Stimulated activated effector memory CD8-positive, alpha-beta T cell treated with anti-CD3 and anti-CD28 coated beads, Interleukin-12 subunit alpha, Interleukin-12 subunit beta, amount 100 ng/mL, for 72 hours (primary cell): ENCODE data around the gene PNMA1.
A peak's percentile ranks its signal among the peaks of the same experiment; 100 is the strongest.

ENCODE experiments used
- ATAC-seq: fragments of 150-1000 bp; cut with Tn5 transposase; 2 replicates; pipeline ENCODE4 v1.10.0; 2021
- DNase-seq, 2 donors: peaks; one replicate each; pipeline ENCODE4 v3.0.0; 2021 to 2022; ENCODE audit warnings: low spot score in 2 of 2
- H3K27ac Mint-ChIP-seq: one replicate; pipeline ENCODE4 v1.8.0; 2022; ENCODE audit warnings: mild to moderate bottlenecking, mixed read lengths
- H3K36me3 Mint-ChIP-seq: one replicate; pipeline ENCODE4 v1.8.0; 2022; ENCODE audit warnings: mild to moderate bottlenecking, mixed read lengths
- H3K4me1 Mint-ChIP-seq: one replicate; pipeline ENCODE4 v1.8.0; 2022; ENCODE audit warnings: mixed read lengths
- H3K4me3 Mint-ChIP-seq: one replicate; pipeline ENCODE4 v1.8.0; 2022; ENCODE audit warnings: mild to moderate bottlenecking, mixed read lengths
- H3K9me3 Mint-ChIP-seq: one replicate; pipeline ENCODE4 v1.8.0; 2022; ENCODE audit warnings: mixed read lengths

The PNMA1 gene

DNA sequence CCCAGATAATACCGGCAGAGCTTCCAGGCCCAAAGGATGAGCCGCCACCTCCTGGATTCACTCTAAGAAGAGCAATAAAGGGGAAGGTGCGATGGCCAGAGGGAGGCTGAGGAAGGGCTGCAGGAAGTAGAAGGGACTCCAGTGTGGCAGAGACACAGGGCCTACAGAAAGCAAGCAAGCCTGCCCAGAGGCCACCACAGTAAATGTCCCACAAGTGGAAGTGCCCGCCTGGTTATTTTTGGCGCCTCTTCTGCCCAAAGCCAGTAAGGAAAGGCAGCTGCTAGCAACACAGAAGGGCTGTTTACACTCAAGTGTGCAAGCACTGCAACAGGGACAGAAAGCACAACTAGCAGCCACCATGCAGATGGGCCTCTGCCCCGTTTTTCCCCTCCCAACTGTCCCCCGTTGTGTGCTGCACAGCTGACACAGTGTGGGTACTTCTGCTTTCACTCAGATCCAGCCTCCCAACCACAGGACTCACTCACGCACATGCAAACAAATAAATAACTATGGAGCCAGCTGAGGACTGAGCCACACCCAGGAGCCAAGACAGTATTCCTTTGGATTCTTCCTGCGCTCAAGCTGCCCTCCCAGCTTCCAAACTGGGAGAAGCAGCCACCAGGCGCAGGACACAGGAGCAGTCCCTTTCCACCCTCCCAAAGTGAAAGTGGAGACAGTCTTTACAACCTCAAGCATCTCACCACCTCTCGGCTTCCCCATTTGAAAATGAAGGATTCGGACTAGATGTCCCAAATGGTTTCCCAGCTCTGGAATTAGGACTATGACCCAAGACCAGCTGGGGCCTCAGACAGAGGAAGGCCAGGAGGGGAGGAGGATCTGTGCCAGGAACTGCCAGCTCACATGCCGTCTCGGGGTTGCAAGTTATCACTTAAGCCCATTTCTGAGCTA lies 40.0 kb upstream of the PNMA1 start:
- ATAC-seq: peak; percentile 76
- no peaks in the 10 kb centered on the region for H3K9me3 Mint-ChIP-seq

DNA sequence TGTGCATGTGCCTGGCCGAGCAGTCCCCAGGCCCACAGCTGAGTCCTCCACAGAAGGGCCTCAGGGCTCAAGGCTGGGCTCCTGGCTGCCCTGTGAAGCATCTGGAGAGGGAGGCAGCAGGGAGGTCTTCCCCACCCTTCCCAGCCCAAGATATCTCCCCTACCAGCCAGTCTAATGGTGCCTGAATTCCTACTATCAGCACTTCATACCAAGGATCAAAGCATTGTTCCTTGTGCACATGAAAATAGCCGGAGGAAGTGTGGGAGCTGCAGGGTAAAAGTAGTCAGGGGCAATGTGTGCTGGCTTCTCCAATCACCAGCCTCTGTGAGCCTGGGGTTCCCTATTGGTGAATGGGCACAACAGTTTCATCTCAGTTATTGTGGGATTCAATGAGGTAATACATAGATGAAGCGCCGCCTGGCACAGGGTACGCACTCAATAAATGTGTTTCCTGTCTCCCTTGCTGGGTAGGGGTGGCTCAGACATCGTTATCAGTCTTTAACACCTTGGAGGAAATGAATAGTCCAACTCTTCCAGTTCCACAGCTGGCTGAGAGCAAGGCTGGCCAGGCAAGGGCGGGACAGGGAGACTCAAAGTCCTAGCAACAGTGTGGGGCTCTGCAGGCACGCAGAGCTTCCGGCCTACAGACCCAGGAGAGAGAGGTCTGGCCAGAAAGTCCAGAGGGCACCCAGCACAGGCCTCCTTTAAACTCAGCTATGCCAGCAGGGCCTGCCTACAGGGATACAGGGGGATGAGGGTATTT lies 39.1 kb upstream of the PNMA1 start:
- peaks cover 100% of the 10 kb centered on the region for H3K4me1 Mint-ChIP-seq
- no peak for DNase-seq
- H3K27ac Mint-ChIP-seq: peak overlapping the region; percentile 91
- H3K9me3 Mint-ChIP-seq: no peaks in the 10 kb centered on the region
- ATAC-seq: peak; percentile 22
- peaks cover 70% of the 10 kb centered on the region for H3K36me3 Mint-ChIP-seq
- H3K4me3 Mint-ChIP-seq: peak overlapping the region; percentile 83

More for the DNA sequence above, 40.0 kb upstream of the PNMA1 start:
- H3K36me3 Mint-ChIP-seq: peaks cover 69% of the 10 kb centered on the region
- peak overlapping the region; percentile 83 for H3K4me3 Mint-ChIP-seq
- DNase-seq: peak in 1 of 2 donors; percentile 84
- H3K4me1 Mint-ChIP-seq: peaks cover 96% of the 10 kb centered on the region
- H3K27ac Mint-ChIP-seq: peak overlapping the region; percentile 91

DNA sequence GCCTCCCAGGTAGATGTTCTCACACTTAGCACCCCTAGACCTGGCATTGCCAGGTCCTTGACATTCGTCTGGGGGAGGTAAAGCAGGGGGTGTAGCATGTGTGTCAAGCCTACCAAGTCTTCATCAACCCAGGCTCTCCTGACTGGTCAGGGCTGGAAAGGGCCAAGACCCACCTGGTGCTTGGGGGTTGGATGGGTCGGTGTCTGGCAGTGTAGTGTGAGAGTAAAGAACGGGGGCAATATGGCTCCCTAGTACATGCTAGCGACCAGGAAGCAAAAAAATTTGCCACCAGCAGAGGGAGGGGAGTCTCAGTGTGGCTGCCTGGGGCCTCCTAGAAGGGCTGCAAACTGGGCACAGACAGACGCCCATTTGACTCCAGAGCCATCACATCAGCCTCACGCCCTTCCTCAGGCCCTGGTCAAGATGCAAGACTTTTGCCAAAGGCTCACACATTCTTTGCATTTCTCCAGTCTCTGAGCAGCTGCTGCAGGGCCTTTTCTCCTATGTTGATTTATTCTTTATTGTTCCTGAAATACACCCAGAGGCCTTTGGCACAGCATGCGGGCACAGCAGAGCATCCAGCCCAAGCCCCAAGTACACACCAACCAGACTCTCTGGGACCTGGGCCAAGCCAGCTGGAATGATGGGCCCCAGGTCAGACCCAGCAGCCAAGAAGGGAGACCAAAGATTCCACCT lies 38.3 kb upstream of the PNMA1 start:
- DNase-seq (no peak), ATAC-seq (peak; percentile 14)
- Mint-ChIP-seq H3K27ac (peak overlapping the region; percentile 91), H3K4me1 (peaks cover 100% of the 10 kb centered on the region), H3K4me3 (peak overlapping the region; percentile 83), H3K36me3 (peaks cover 70% of the 10 kb centered on the region), H3K9me3 (no peaks in the 10 kb centered on the region)

DNA sequence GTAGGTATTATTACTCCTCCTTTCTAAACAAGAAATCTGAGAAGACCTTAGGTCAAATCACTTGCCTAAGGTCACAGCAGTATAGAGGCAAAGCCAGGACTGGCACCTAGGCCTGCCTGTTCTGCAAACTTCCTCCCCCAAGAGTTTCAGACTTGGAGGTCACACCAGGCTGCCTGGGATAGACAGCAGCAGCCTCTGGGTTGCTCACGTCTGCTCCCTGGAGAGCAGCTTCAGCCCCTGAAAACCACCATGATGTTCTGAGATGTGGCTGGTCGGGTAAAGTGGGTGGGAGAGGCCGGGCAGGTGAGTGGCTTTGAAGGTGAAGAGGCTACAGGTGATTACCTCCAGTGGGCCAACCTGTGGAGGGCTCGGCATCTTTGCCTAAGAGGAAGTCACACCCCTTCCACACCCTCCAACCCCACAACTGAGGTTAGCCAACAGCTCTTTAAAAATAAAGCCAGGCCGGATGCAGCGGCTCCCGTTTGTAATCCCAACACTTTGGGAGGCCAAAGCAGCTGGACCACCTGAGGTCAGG lies 37.0 kb upstream of the PNMA1 start:
- H3K4me3 Mint-ChIP-seq: peak overlapping the region; percentile 83
- peak overlapping the region; percentile 91 for H3K27ac Mint-ChIP-seq
- peaks cover 66% of the 10 kb centered on the region for H3K36me3 Mint-ChIP-seq
- DNase-seq: no peak
- no peaks in the 10 kb centered on the region for H3K9me3 Mint-ChIP-seq
- peaks cover 100% of the 10 kb centered on the region for H3K4me1 Mint-ChIP-seq
- no peak for ATAC-seq

DNA sequence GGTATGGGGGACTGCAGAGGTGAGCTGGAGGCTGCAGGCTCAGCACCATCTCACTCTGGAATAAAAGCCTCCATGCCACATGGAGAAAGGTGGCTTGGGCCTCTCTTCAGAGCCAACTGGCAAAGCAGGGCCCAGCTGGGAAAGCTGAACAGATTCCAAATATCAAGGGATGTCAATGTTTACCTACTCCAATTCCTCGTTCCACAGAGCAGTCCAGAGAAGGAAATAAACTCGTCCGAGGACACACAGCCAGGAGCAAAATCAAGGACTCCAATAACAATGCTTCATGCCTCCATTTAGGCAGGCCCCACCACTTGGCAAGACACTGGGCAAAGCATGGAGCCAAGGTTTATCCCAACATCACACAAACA lies 36.3 kb upstream of the PNMA1 start:
- Mint-ChIP-seq H3K36me3 (peaks cover 59% of the 10 kb centered on the region), H3K27ac (no peak overlapping the region), H3K4me1 (peaks cover 98% of the 10 kb centered on the region), H3K4me3 (peak overlapping the region; percentile 83), H3K9me3 (no peaks in the 10 kb centered on the region)
- ATAC-seq (no peak), DNase-seq (no peak)

DNA sequence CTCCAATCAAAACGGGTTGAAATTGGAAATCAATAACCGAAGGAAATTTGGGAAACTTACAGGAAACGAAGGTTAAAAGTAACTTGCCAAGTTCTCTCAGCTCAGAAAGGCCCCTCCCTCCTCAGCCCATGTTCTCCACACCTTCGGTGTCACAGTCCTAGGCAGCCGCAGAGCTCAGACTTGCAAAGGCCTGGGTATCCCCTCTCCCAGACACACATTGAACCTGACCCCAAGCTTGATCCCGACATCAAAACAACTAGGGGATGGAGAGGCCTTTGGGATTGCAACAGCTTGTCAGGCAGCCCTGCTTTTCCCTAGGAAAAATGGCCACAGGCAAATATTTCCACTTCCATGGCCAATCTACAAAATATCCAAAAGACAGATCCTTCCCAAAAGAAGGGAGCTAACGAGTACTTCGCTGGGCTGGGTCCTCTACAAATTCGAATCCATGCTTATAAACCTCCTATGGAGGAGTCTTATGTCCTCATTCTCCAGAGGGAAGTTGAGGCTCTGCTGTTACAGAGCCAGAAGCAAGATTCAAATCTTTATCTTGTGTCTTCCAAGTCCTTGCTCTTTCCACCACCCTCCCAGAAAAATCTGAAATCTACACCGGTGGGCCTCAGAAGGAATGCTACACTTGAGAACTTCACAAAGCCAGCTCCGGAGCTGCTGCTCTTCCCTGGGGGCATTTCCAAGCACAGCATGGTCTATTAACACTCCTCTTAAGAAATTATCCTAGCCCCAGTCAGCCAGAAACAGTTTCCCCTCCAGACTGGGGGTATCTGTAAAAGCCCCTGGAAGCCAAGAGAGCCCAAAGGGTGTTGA lies 35.7 kb upstream of the PNMA1 start:
- Mint-ChIP-seq H3K27ac (no peak overlapping the region), H3K36me3 (peaks cover 58% of the 10 kb centered on the region), H3K4me1 (peaks cover 98% of the 10 kb centered on the region), H3K4me3 (peak overlapping the region; percentile 83), H3K9me3 (no peaks in the 10 kb centered on the region)
- no peak for ATAC-seq
- no peak for DNase-seq

DNA sequence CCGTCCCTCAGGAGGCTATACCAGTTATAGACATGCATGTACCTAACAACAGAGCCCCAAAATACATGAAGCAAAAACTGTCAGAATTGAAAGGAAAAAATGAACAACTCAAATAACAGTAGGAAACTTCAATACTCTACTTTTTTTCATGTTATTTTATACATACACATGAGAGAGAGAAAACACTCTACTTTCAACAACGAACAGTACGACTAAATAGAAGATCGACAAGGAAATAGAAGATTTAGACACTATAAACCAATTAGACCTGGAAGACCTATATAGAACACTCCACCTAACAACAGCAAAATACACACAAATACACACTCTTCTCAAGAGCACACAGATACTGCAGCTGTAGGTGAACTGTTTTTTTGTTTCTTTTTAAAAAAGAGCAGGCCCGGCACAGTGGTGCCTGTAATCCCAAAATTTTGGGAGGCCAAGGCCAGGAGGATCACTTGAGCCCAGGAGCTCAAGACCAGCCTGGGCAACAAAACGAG lies 34.7 kb upstream of the PNMA1 start:
- Mint-ChIP-seq H3K4me3 (peak overlapping the region; percentile 83), H3K9me3 (no peaks in the 10 kb centered on the region), H3K4me1 (peaks cover 98% of the 10 kb centered on the region), H3K27ac (peak overlapping the region; percentile 30), H3K36me3 (peaks cover 54% of the 10 kb centered on the region)
- no peak for DNase-seq
- no peak for ATAC-seq

DNA sequence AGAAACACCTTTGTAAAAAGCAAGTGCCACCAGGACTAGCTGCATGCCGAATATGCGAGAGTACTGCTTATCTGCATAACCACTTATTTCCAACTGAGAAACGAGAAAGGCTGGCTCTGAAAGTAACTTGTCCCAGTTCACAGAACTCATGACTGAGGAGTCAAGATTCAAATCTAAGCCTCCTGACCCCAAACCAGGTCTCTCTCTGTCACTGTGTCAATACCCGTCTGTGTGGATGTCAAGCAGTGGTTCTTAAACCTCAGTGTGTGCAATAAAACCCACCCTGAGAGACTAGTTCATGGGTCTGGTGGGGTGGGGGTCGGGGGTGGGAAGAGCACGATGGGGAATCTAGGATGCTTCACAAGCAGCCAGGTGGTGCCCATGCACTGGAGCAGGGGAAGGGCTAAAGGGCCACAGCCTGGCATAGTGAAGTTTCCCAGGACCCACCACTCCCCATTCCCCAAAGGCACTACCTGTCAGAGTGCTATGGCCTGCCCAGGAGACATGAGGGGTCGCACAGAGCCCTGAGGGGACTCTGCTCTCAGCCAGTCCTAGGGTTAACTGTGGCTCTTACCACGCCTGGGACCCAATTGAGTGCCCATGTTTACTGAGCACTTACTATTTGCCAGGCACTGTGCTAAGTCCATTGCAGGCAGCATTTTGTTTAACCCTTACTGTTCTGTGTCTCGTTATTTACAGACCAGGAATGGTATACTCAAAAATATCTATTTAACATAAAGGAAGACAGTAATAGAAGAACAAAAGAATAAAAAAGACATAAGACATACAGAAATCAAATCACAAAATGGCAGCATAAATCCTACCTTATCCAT lies 33.4 kb upstream of the PNMA1 start:
- H3K27ac Mint-ChIP-seq: peak overlapping the region; percentile 86
- H3K4me3 Mint-ChIP-seq: peak overlapping the region; percentile 83
- H3K4me1 Mint-ChIP-seq: peaks cover 98% of the 10 kb centered on the region
- DNase-seq (no peak), ATAC-seq (no peak)
- no peaks in the 10 kb centered on the region for H3K9me3 Mint-ChIP-seq
- peaks cover 55% of the 10 kb centered on the region for H3K36me3 Mint-ChIP-seq

DNA sequence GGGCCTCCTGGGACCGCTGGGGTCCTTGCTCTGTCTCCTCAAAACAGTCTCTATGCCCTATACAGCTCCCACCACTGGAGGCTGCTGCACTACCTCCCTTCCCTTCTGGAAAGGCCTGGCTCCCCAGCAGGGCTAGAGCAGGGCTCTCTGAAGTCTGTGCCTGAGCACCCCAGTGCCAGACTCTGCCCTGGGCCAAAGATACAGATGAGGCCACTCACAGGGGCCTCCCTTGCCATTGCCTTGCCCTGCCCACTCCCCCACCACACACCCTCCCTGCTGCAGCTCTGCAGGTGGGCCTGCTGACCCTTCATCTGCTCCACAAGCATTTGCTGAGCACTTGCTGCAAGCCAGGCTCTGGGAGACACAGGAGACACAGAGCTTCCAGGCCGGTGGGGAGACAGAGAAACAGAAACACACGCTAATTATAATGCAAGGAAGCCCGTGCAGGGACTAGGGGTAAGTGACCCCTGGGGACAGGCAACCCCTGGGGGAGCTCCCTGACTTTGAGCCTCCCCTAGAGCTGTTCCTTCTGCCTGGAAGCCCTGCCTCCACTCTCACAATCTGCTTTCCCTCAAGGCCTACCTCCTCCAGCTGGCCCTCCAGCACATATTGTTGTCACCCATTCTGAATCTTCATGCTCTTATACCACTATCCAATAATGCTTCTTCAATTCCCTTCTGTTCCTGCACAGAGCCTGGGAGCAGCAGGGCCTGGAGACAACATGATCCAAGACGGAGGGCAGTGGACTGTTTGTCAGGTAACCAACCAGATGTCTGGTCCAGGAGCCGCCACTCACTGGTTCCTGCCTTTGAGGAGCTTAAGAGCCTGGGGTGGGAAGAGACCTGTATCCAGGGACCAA lies 32.6 kb upstream of the PNMA1 start:
- peak overlapping the region; percentile 86 for H3K27ac Mint-ChIP-seq
- no peaks in the 10 kb centered on the region for H3K9me3 Mint-ChIP-seq
- DNase-seq (no peak), ATAC-seq (no peak)
- H3K36me3 Mint-ChIP-seq: peaks cover 51% of the 10 kb centered on the region
- H3K4me1 Mint-ChIP-seq: peaks cover 98% of the 10 kb centered on the region
- H3K4me3 Mint-ChIP-seq: peak overlapping the region; percentile 83

DNA sequence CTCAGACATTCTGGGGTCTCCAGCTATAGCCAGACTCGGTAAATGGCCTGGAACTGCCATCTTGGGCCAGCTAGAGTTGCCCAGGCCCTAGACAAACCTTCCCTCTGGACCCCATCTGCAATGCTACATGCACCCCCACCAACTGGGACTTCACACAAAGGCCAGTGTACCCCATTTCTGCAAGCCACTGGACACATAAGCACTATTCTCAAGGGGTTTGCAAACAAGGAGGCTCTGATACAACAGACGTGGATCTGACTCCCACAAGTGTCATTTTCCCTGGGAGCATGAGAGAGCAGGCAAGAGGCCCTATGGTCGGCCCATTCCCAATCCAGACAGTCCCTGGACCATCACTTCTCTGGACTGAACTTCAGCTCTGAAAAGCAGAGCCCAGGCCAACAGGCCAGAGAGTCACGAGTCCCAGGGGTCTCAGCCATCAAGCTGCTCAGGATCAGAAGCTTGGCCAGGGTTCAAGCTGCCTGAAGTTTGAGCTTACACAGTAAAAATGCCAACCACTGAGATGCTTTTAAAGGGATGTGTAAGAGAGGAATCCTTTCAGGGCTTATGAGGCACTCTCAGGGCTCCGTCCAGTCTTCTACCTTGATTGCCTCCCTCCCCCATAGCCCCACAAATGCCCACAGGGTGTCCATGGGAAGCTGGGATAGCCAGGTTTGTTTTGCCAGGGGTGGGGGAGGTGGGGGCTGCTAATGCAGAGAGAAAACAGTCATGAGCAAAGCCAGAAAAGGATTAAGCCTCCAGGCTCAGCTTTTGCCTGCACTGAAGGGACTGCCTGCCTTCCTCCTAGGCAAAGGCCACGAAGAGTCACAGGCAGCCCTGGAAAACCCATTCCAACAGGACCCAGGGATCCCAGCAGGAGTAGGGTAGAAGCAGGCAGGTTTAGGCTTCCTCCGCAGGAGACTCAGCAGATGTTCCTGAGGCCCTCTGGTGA lies 31.7 kb upstream of the PNMA1 start:
- Mint-ChIP-seq H3K27ac (peak overlapping the region; percentile 90), H3K9me3 (no peaks in the 10 kb centered on the region), H3K4me1 (peaks cover 98% of the 10 kb centered on the region), H3K36me3 (peaks cover 53% of the 10 kb centered on the region), H3K4me3 (peak overlapping the region; percentile 86)
- no peak for DNase-seq
- no peak for ATAC-seq

DNA sequence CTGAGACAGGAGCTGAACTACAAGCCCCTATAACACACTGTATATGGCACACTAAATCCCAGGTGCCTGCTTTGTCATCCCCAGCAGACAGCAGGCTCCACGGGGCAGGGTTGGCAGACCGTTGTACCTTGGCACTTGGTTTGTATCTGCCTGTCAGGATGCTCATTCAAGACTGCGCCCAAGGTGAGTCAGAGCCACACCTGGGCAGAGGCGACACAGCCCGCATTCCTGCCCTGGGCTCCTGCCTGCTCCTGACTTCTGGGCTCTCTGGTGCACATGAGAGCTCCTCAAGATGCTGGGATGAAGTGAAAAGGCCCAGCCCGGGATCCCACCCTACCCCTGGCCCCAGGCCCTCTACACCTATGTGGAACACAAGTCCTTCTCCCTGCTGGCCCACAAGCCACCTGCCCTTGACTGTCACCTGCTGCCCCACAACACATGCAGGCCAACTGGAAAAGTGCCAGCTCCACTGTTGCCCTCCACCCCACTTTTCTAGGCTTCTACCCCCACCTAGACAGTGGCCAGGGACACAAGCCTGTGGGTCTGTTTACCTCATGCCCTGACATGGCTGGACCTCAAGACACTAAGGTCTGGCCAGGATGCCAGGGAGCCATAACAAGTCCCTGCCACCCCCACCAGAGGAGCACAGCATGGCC lies 30.8 kb upstream of the PNMA1 start:
- Mint-ChIP-seq H3K27ac (peak overlapping the region; percentile 90), H3K36me3 (peaks cover 61% of the 10 kb centered on the region), H3K9me3 (no peaks in the 10 kb centered on the region), H3K4me1 (peaks cover 98% of the 10 kb centered on the region), H3K4me3 (peak overlapping the region; percentile 86)
- ATAC-seq: no peak
- no peak for DNase-seq
